Esophagus squamous epithelium (tissue), 4 donors: ENCODE results near the gene COL1A1.

Experiments used
- CTCF ChIP-seq, 6 experiments: fragments of 450-650 bp in 4 of 6; fragments of 200-600 bp in 2 of 6; sonication (generic) in 2 of 6; IDR thresholded peaks; one replicate each; pipeline ENCODE4 v1.5.1; 2016 to 2019; ENCODE audit warnings: antibody characterized with exemption in 6 of 6, mild to moderate bottlenecking in 4 of 6, moderate library complexity in 4 of 6
- POLR2A ChIP-seq, 4 donors: fragments of 450-650 bp; IDR thresholded peaks; one replicate each; pipeline ENCODE4 v1.6.1; 2017; ENCODE audit warnings: antibody characterized with exemption in 4 of 4, mild to moderate bottlenecking in 4 of 4, moderate library complexity in 3 of 4

- TF ChIP-seq POLR2A (IDR thresholded peaks at IDR 0.05) (no peak), CTCF (IDR thresholded peaks at IDR 0.05) (no peak)
Observed at GRCh38 chr17:50190293-50190602, 11.2 kb downstream of the COL1A1 start.
